ENCODE measurements around the gene KIRREL3. TPM values are rescaled to one million over a fixed set of nuclear protein-coding genes. Genes with fewer than 3 reads are reported as not detected.

KIRREL3 gene
- total RNA-seq, 4 donors from 2014 or later = 0.82 to 15.7 (median 1.4) TPM; not detected in 1

GRCh38 chr11:126997641-126998040 is 2.9 kb downstream of the KIRREL3 start:
- WGBS, 2 donors (ENCODE audit: low coverage in 1 of 2) = 44 to 62% methylated on average over 2 to 4 of the region's 4 CpGs
- intact Hi-C loops (cut with DNase I; ENCODE audit: low total_unique reads) = no loop called here
- H3K4me1 ChIP-seq = peaks cover 0 to 9% (median 3%) of the 10 kb centered on the region in 4 donors
- DNase-seq = no peak
- no peaks in the 10 kb centered on the region for H3K9me3 ChIP-seq
- H3K36me3 ChIP-seq = no peaks in the 10 kb centered on the region
- in situ Hi-C loops (cut with MboI; ENCODE audit: low pct_ligation_motif_present in 1 of 4, low pct_unique_long_range_greater_than_20kb in 1 of 4, low sequenced_read_pairs in 3 of 4) = loop anchor here in 3 of 4 donors (10.0 to 25.0 kb wide), 3 partner anchors 283 to 560 kb away; no protein-coding TSS in a partner anchor
- no peak overlapping the region for H3K27ac ChIP-seq
- no peak overlapping the region for H3K4me3 ChIP-seq
- H3K27me3 ChIP-seq = peaks cover 68% of the 10 kb centered on the region
- TF ChIP-seq EP300 (IDR thresholded peaks at IDR 0.05; ENCODE audit: low read depth) (no peak), POLR2A (IDR thresholded peaks at IDR 0.05) (no peak), CTCF (IDR thresholded peaks at IDR 0.05) (no peak), POLR2AphosphoS5 (IDR thresholded peaks at IDR 0.05) (no peak)

GRCh38 chr11:126997196-126997595 is 3.4 kb downstream of the KIRREL3 start:
- no peak overlapping the region for H3K27ac ChIP-seq
- peaks cover 67% of the 10 kb centered on the region for H3K27me3 ChIP-seq
- no peak for TF ChIP-seq POLR2A (IDR thresholded peaks at IDR 0.05)
- TF ChIP-seq EP300 (IDR thresholded peaks at IDR 0.05; ENCODE audit: low read depth) = no peak
- TF ChIP-seq CTCF (IDR thresholded peaks at IDR 0.05) = no peak
- TF ChIP-seq POLR2AphosphoS5 (IDR thresholded peaks at IDR 0.05) = no peak
- no peak for DNase-seq
- H3K36me3 ChIP-seq = no peaks in the 10 kb centered on the region
- in situ Hi-C loops (cut with MboI; ENCODE audit: low pct_ligation_motif_present in 1 of 4, low pct_unique_long_range_greater_than_20kb in 1 of 4, low sequenced_read_pairs in 3 of 4) (loop anchor here in 3 of 4 donors (10.0 to 25.0 kb wide), 3 partner anchors 282 to 560 kb away; no protein-coding TSS in a partner anchor), intact Hi-C loops (cut with DNase I; ENCODE audit: low total_unique reads) (no loop called here)
- WGBS, 2 donors (ENCODE audit: low coverage in 1 of 2) = 59 to 69% methylated on average over 3 to 5 of the region's 5 CpGs
- H3K9me3 ChIP-seq = no peaks in the 10 kb centered on the region
- H3K4me3 ChIP-seq = no peak overlapping the region
- H3K4me1 ChIP-seq = peaks cover 0 to 9% (median 3%) of the 10 kb centered on the region in 4 donors

- Histone ChIP-seq H3K36me3 (no peaks in the 10 kb centered on the region), H3K4me1 (peaks cover 0 to 9% (median 3%) of the 10 kb centered on the region in 4 donors), H3K27me3 (peaks cover 61% of the 10 kb centered on the region), H3K27ac (no peak overlapping the region), H3K4me3 (no peak overlapping the region), H3K9me3 (no peaks in the 10 kb centered on the region)
- WGBS, 2 donors (ENCODE audit: low coverage in 1 of 2) = 59% methylated on average over 4 of the region's 4 CpGs; no CpG with 5 or more reads in 1 of the 2 donors
- in situ Hi-C loops (cut with MboI; ENCODE audit: low pct_ligation_motif_present in 1 of 4, low pct_unique_long_range_greater_than_20kb in 1 of 4, low sequenced_read_pairs in 3 of 4) (loop anchor here in 3 of 4 donors (10.0 to 25.0 kb wide), 3 partner anchors 281 to 559 kb away; no protein-coding TSS in a partner anchor), intact Hi-C loops (cut with DNase I; ENCODE audit: low total_unique reads) (no loop called here)
- TF ChIP-seq EP300 (IDR thresholded peaks at IDR 0.05; ENCODE audit: low read depth) = no peak
- no peak for DNase-seq
These were observed 4.3 kb downstream of the KIRREL3 start for GRCh38 chr11:126996036-126996804.

GRCh38 chr11:126993599-126993998 is 7.0 kb downstream of the KIRREL3 start:
- no peak overlapping the region for H3K27ac ChIP-seq
- no peaks in the 10 kb centered on the region for H3K36me3 ChIP-seq
- in situ Hi-C loops (cut with MboI; ENCODE audit: low pct_ligation_motif_present in 1 of 4, low pct_unique_long_range_greater_than_20kb in 1 of 4, low sequenced_read_pairs in 3 of 4) = loop anchor here (5.0 to 25.0 kb wide), 4 partner anchors 279 to 556 kb away; no protein-coding TSS in a partner anchor
- no peak overlapping the region for H3K4me3 ChIP-seq
- no peaks in the 10 kb centered on the region for H3K9me3 ChIP-seq
- H3K27me3 ChIP-seq = peaks cover 48% of the 10 kb centered on the region
- no peak for DNase-seq
- WGBS, 2 donors (ENCODE audit: low coverage in 1 of 2) = 75 to 78% methylated on average over 2 of the region's 2 CpGs
- intact Hi-C loops (cut with DNase I; ENCODE audit: low total_unique reads) = loop anchor here (5.0 kb wide), 1 partner anchor 551 kb away; no protein-coding TSS in a partner anchor
- H3K4me1 ChIP-seq = no peaks in the 10 kb centered on the region
- no peak for TF ChIP-seq CTCF (IDR thresholded peaks at IDR 0.05)
- TF ChIP-seq POLR2AphosphoS5 (IDR thresholded peaks at IDR 0.05) = no peak
- TF ChIP-seq POLR2A (IDR thresholded peaks at IDR 0.05) = no peak
- TF ChIP-seq EP300 (IDR thresholded peaks at IDR 0.05; ENCODE audit: low read depth) = no peak
